SKM-1 (cell line): ENCODE results near the gene RPL14.
"Not testable (repeated sequence)": the region's sequence is repeated elsewhere in the genome, so short reads cannot be mapped to it uniquely, and the experiment has no call there.

Experiments used
- DNase-seq: peaks from one replicate; lab custom pipeline; 2025; ENCODE audit not compliant: unreplicated experiment; lab: John Stamatoyannopoulos, UW

The RPL14 gene

GRCh38 chr3:40462838-40463237 lies 5.7 kb downstream of the RPL14 start:
- not testable (repeated sequence) for DNase-seq

GRCh38 chr3:40463579-40463978 lies 6.4 kb downstream of the RPL14 start:
- no peak for DNase-seq

DNA sequence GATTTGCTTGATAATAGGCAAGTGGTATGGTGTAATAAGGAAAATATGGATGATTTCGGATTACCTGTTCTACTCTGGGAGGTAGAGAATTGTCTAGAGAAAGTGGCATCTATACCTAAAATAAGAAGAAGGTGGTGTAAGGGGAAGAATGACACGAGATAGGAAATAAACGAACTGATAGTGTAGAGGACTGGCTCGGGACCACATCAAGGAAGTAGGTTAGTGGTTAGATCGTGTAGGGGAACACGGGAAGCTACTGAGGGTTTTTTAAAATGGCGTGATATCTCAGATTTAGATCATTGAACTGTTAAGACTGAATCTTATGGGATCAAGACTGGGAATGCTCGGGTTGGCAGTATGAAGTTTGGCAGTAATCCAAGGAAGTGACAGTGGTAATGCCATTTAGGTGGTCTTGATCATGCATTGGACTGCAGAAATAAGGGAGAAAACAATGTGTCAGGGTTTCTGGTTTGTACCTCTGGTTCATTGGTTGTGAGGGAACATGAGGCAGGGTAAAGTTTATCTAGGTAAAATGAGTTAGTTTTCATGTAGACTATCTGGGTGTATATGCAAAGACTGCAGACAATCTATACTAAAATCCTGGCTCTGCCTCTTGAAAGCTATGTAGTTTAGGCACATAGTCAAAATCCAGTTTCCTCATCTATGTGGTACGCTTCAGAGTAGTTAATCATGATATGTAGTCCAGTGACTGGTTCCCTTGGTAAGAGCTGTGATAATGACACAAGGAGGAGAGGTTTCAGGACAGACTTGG lies 7.4 kb downstream of the RPL14 start:
- no peak for DNase-seq

DNA sequence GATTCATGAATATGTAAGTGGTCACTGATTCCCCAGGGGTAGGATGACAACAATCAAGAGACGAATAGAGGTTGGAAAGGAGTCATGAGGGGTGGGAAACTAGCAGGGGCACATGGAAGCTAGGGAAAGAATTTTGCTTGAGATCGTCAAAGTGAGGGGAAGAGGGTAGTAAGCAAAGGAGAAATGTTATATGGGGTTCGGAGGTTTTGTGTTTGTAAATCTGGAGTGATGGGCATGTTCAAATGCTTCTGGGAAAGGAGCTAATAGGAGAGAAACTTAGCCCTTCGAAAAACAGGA lies 7.9 kb downstream of the RPL14 start:
- no peak for DNase-seq

GRCh38 chr3:40465456-40465855 lies 8.3 kb downstream of the RPL14 start:
- no peak for DNase-seq

- no peak for DNase-seq
These were observed 10.9 kb downstream of the RPL14 start for GRCh38 chr3:40468018-40468417.

DNA sequence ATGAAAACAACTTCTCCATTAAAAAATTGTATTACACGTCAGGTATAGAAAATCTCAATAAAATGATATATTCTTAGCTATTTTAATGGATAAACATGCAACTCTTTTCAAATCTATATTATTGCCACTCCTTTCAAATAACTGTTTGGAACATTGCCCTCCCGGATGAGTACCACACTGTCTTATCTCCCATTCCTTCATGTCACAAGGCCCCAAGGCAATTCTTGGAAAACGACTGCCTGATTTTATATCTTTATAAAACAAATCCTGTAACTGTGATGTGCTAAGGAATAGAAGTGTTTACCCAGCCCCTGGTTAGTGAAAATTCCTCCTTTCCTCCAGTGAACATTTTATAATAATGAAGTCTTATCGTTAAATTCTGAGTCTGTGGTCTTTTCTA lies 13.6 kb downstream of the RPL14 start:
- no peak for DNase-seq

DNA sequence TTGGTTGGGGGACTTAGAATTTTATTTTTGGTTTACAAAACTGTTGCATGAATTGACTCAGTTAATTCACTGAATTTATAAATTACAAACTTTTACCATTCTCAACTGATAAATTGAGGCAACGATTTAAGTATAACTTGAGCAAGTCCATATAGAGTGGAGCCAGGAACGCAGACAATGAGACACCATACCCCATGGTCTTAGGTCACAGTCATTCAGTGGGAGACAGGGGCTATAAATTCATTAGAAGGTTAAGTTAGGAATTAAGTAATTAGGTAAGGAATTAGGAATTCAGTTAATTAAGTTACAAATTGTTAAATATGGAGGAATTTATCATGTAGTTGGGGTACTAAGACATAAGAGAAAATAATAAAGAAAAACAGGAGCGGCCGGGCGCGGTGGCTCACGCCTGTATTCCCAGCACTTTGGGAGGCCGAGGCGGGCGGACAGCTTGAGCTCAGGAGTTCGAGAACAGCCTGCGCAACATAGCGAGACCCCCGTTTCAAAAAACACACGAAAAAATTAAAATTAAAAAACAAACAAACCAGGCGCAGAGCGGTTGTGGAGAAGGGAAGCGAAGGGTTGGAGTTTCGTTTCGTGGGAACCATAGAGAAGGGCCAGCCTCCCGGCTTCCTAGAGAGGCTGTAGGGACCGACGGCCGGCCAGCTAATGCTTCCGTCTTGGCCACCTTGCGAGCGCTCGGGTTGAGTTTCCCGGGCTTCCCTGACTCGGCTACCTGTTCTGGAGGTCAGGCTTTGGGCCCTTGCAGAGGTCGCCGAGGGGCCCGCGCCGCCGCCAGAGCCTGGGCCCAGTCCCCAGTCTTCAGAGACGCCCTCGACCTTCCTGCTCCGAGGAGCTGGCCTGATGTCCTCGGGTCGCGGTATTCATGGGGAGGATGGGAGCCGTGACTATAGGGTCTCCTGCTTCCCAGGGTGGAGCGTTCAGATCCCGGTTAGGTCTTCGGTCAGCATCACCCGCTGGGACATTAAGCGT lies 19.6 kb downstream of the RPL14 start, which contains the start of gene ZNF619:
Gene ZNF619 (plus strand): TSS at position 645 of the 993 bp plus-strand sequence. CDS start 858 bp downstream, outside the sequence.
- peak; percentile 25 for DNase-seq

- no peak for DNase-seq
These were observed 20.5 kb downstream of the RPL14 start for GRCh38 chr3:40477666-40478065.

GRCh38 chr3:40487172-40487571 lies 30.0 kb downstream of the RPL14 start:
- no peak for DNase-seq

DNA sequence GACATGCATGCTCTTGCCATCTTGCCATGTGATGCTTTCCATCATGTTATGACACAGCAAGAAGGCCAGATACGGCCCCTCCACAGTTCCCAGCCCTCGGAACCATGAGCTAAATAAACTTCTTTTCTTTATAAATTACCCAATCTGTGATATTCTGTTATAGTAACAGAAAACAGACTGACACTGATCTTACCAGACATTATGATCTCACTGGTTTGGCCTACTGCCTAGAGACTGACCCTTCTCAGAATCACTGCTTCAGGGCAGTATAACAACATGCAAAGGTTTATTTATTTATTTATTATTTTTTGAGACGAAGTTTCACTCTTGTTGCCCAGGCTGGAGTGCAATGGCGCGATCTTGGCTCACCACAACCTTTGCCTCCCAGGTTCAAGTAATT lies 33.8 kb downstream of the RPL14 start:
- no peak for DNase-seq

DNA sequence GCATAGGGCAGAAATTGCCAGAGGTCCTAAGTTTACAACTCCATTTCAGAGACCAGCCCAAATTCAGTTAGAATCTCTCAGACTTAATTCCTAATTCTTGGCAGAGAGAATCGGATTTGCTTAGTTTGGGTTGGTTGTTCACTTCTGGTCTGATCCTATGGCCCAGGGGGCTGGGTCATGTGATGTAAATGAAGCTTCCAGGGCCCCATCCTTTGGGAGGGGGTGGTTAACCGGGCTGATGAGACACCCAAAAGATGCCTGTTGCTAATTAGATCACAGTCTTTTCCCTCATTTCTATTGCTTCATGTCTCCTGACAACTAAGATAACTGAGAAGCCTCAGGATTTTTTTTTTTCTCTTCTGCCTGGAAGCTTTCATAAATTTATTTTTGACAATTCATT lies 37.6 kb downstream of the RPL14 start:
- no peak for DNase-seq

- DNase-seq: no peak
These were observed 40.1 kb downstream of the RPL14 start for GRCh38 chr3:40497288-40497687.

- no peak for DNase-seq
These were observed 42.8 kb downstream of the RPL14 start for GRCh38 chr3:40499952-40500351.

- no peak for DNase-seq
These were observed 44.9 kb downstream of the RPL14 start for GRCh38 chr3:40502034-40502433.

DNA sequence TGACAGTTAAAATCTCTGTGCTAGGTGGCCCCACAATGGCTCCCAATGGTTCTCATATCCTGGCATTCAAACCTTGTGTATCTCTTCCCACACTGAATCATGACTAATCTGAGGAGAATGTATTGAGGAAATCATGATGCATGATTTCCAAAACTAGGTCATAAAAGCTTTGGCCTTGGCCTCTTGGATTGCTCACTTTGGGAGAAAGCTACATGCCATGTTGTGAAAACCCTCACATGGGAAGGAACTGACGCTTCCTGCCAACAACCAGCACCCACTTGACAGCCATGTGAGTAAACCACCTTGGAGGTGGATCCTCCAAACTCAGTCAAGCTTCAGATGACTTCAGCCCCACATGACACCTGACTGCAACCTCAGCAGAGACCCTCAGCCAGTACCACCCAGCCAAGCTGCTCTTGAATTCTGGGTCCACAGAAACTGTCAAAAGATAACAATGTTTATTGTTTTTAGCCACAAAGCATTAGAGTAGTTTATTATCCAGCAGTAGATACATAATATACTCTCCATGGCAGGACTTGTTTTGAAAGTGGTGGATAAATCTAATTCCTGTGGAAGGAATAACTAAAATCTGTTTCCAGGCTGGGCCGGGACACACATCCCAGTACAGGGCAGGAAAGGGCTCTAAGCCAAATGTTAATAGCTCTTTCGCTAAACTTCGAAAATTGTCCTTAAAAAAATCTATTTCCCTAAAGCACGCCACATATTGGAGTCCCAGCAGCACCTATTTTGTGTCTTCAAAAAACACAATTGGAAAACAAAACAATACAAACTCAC lies 47.7 kb downstream of the RPL14 start:
- DNase-seq: no peak

- peak; percentile 35 for DNase-seq
These were observed 48.7 kb downstream of the RPL14 start, which contains the start of gene ZNF620 for GRCh38 chr3:40505599-40506462. TSS of gene ZNF620 (plus strand) at chr3:40506039. CDS start at chr3:40506353, 314 bp downstream.

GRCh38 chr3:40511031-40511718 lies 54.0 kb downstream of the RPL14 start:
- DNase-seq: no peak

GRCh38 chr3:40516201-40516600 lies 59.1 kb downstream of the RPL14 start:
- DNase-seq: no peak

- DNase-seq: no peak
These were observed 60.9 kb downstream of the RPL14 start for GRCh38 chr3:40518067-40518466.
